K562 (cell line): ENCODE measurements around the gene FOSL1. TPM values are rescaled to one million over a fixed set of nuclear protein-coding genes. Genes with fewer than 3 reads are reported as not detected.

Experiments
- BRF1 ChIP-seq: IDR thresholded peaks from 3 replicates; pipeline ENCODE4 v1.6.1; 2011; ENCODE audit warnings: borderline replicate concordance, mild to moderate bottlenecking; ENCODE audit not compliant: insufficient read length; ENCODE audit errors: extremely low read depth
- CBX8 ChIP-seq: fragments of 200-600 bp; sonication (generic); IDR thresholded peaks from 2 replicates; pipeline ENCODE4 v1.6.1; 2012; ENCODE audit warnings: borderline replicate concordance, mixed run types, low read depth, mild to moderate bottlenecking, moderate library complexity, mixed read lengths, low read length, control low read depth, inconsistent platforms; ENCODE audit not compliant: poor library complexity, severe bottlenecking; ENCODE audit errors: extremely low read depth
- ELF2 ChIP-seq: fragments of 250-450 bp; sonication (Bioruptor Pico); IDR thresholded peaks from 2 replicates; pipeline ENCODE4 v1.5.0; 2021; ENCODE audit warnings: mild to moderate bottlenecking
- GTF2B ChIP-seq: IDR thresholded peaks from 2 replicates; pipeline ENCODE4 v1.6.1; 2011; ENCODE audit not compliant: insufficient read length; ENCODE audit errors: extremely low read depth
- NCOA6 ChIP-seq: fragments of 450-650 bp; IDR thresholded peaks from 2 replicates; pipeline ENCODE4 v1.6.1; 2017; ENCODE audit warnings: mild to moderate bottlenecking
- NR2C2 ChIP-seq, 2 experiments: fragments of 200-800 bp in 1 of 2; sonication (Bioruptor generic) in 1 of 2; sonication (generic) in 1 of 2; formaldehyde crosslinking in 1 of 2; IDR thresholded peaks; 2 replicates each; pipeline versions ENCODE4 v1.6.1 to v1.8.0; 2016 to 2022; ENCODE audit warnings: mild to moderate bottlenecking in 1 of 2, missing compliant biosample characterization in 1 of 2, missing genetic modification characterization in 1 of 2, missing genetic modification reagents in 1 of 2
- PKNOX1 ChIP-seq: fragments of 450-650 bp; IDR thresholded peaks from 2 replicates; pipeline ENCODE4 v1.6.1; 2016
- POLR2H ChIP-seq: IDR thresholded peaks from 2 replicates; pipeline ENCODE4 v1.6.1; 2016; ENCODE audit warnings: missing genetic modification characterization, low read depth, mild to moderate bottlenecking, control low read depth, missing compliant biosample characterization, moderate library complexity
- RB1 ChIP-seq: fragments of 450-650 bp; IDR thresholded peaks from 2 replicates; pipeline ENCODE4 v1.6.1; 2017; ENCODE audit warnings: low read depth, mild to moderate bottlenecking
- RBM14 ChIP-seq: fragments of 200-400 bp; formaldehyde crosslinking; IDR thresholded peaks from 2 replicates; pipeline ENCODE4 v1.6.1; 2018; ENCODE audit warnings: low read depth, mild to moderate bottlenecking, low read length, moderate library complexity, borderline replicate concordance; ENCODE audit not compliant: insufficient read depth
- TFAM ChIP-seq: fragments of 250-450 bp; sonication (Bioruptor Pico); conservative IDR thresholded peaks from 2 replicates; pipeline ENCODE4 v1.5.0; 2021; ENCODE audit warnings: mild to moderate bottlenecking, moderate library complexity
- VEZF1 ChIP-seq: fragments of 200-800 bp; sonication (Bioruptor generic); IDR thresholded peaks from 2 replicates; pipeline ENCODE4 v1.6.1; 2017; ENCODE audit warnings: missing genetic modification characterization, missing compliant biosample characterization
- ZBED1 ChIP-seq: IDR thresholded peaks from 2 replicates; pipeline ENCODE4 v1.6.1; 2014
- ZBTB7A ChIP-seq: IDR thresholded peaks from 2 replicates; pipeline ENCODE4 v1.6.1; 2011; ENCODE audit warnings: low read depth, mild to moderate bottlenecking, low read length, moderate library complexity, borderline replicate concordance; ENCODE audit not compliant: control insufficient read depth
- ZNF197 ChIP-seq: fragments of 200-800 bp; sonication (Bioruptor generic); IDR thresholded peaks from 2 replicates; pipeline ENCODE4 v1.6.1; 2016; ENCODE audit warnings: low read depth, missing genetic modification characterization, missing compliant biosample characterization
- ZNF212 ChIP-seq: fragments of 450-650 bp; formaldehyde crosslinking; IDR thresholded peaks from 2 replicates; pipeline ENCODE4 v1.4.0; 2020; ENCODE audit warnings: mild to moderate bottlenecking
- ZNF282 ChIP-seq: sonication (generic); formaldehyde crosslinking; IDR thresholded peaks from 2 replicates; pipeline ENCODE4 v1.8.1; 2023; ENCODE audit warnings: missing genetic modification reagents
- ZNF507 ChIP-seq: conservative IDR thresholded peaks from 2 replicates; pipeline ENCODE4 v1.6.1; 2017; ENCODE audit warnings: missing genetic modification characterization, missing compliant biosample characterization
- ZNF668 ChIP-seq: fragments of 250-450 bp; sonication (Bioruptor Pico); IDR thresholded peaks from 2 replicates; pipeline ENCODE4 v1.8.0; 2022; ENCODE audit warnings: mild to moderate bottlenecking, inconsistent platforms
- ZNF695 ChIP-seq: fragments of 450-650 bp; formaldehyde crosslinking; IDR thresholded peaks from 2 replicates; pipeline ENCODE4 v1.4.0; 2020; ENCODE audit warnings: mild to moderate bottlenecking, moderate library complexity
- ZNF699 ChIP-seq: fragments of 250-450 bp; sonication (Bioruptor Pico); IDR thresholded peaks from 2 replicates; pipeline ENCODE4 v1.8.0; 2021; ENCODE audit warnings: mild to moderate bottlenecking, moderate library complexity; ENCODE audit not compliant: insufficient replicate concordance
- ZNF707 ChIP-seq: fragments of 250-450 bp; sonication (Bioruptor Pico); conservative IDR thresholded peaks from 2 replicates; pipeline ENCODE4 v1.8.0; 2022; ENCODE audit warnings: inconsistent platforms, mild to moderate bottlenecking, moderate library complexity
- ZNF76 ChIP-seq: fragments of 250-450 bp; sonication (Bioruptor Pico); IDR thresholded peaks from 2 replicates; pipeline ENCODE4 v1.4.0; 2020; ENCODE audit warnings: mild to moderate bottlenecking, moderate library complexity, borderline replicate concordance
- ZNF778 ChIP-seq: fragments of 450-650 bp; formaldehyde crosslinking; IDR thresholded peaks from 2 replicates; pipeline ENCODE4 v1.4.0; 2020; ENCODE audit warnings: mild to moderate bottlenecking, moderate library complexity
- polyA plus RNA-seq, 8 experiments: library from polyadenylated mRNA; depleted of rRNA in 4 of 8; stranded (reverse) in 5 of 8; unstranded in 3 of 8; fragments of >200 nt; fragmentation: Nextera tagmentation in 2 of 8; fragmentation: Illumina TruSeq in 1 of 8; extraction: Ambion mirVana in 2 of 8; extraction: Trizol in 1 of 8; gene quantifications; 2 replicates each; pipeline versions ENCODE4 v1.2.1 to v1.2.3, GENCODE V29; 2011 to 2014; ENCODE audit warnings: inconsistent platforms in 1 of 8, missing spikeins in 1 of 8
- total RNA-seq, 7 experiments: library from RNA; depleted of rRNA in 6 of 7; stranded (reverse); fragments of >200 nt in 6 of 7; fragmentation: Illumina TruSeq in 2 of 7; extraction: Trizol in 2 of 7; gene quantifications; 2 replicates each; pipeline versions ENCODE4 v1.2.1 to v1.2.3, GENCODE V29; 2011 to 2021; ENCODE audit warnings: low replicate concordance in 1 of 7

The FOSL1 gene
- total and polyA plus RNA-seq, 9 of the 15 experiments (the other 6 are each of a cell fraction or from before 2014, with no cell fraction given), result 3.5 to 39.6 (median 10.0) TPM

GRCh38 chr11:65890324-65891218, 9.6 kb downstream of the FOSL1 start, which contains the start of gene CCDC85B (continued):
- TF ChIP-seq ZNF778 (CRISPR knock-in tag) (no peak), NR2C2 (CRISPR knock-in tag; IDR thresholded peaks at IDR 0.05) (peak; percentile 44), NR2C2 (tag; IDR thresholded peaks at IDR 0.05) (peak; percentile 24; the same call in 1 of the 2 replicates), ZNF707 (no peak), POLR2H (tag) (peak; percentile 71), ZNF507 (tag) (no peak), ELF2 (CRISPR knock-in tag) (no peak; the same call in none of the 2 replicates), ZNF695 (CRISPR knock-in tag) (no peak; the same call in 1 of the 2 replicates), ZNF76 (CRISPR knock-in tag) (peak; percentile 84; the same call in 1 of the 2 replicates), RB1 (peak; percentile 79; the same call in 1 of the 2 replicates), BRF1 (no peak), PKNOX1 (peak; percentile 59), ZNF668 (CRISPR knock-in tag) (no peak), TFAM (no peak), ZBTB7A (peak; percentile 68; the same call in 1 of the 2 replicates), GTF2B (no peak), RBM14 (peak; percentile 43; the same call in 1 of the 2 replicates), ZNF212 (CRISPR knock-in tag) (no peak), ZNF699 (CRISPR knock-in tag) (no peak), NCOA6 (no peak), VEZF1 (CRISPR knock-in tag) (peak; percentile 78), ZNF197 (CRISPR knock-in tag) (no peak), ZNF282 (CRISPR knock-in tag) (0 out of 2 replicates have a peak, but pooled peaks have one; percentile 55), ZBED1 (peak; percentile 15; the same call in 1 of the 2 replicates), CBX8 (no peak)
